Measurements from ENCODE around the gene ANKRD12.

DNA sequence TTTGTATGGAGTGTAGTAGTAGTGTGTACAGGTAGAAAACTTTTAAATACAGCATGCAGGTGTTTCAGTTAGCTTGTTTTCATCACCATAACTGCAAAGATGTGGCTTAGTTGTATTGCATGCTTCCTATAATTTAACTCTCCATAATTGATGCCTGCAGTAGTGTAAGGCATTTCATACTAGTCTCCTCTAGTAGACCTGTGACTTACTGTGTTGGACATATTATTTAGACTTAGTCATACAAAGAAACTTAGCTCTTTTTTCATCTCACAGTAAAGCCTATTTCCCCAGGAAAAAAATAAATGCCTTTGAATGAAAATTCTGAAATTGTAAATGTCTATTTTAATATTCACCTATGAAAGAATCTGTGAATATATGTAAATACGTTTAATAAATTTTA lies 145.2 kb downstream of the ANKRD12 start:
- TF ChIP-seq CTCF (IDR thresholded peaks at IDR 0.05): no peak
- no peak for TF ChIP-seq EP300 (IDR thresholded peaks at IDR 0.05)
- no peak for TF ChIP-seq POLR2A (IDR thresholded peaks at IDR 0.05)

Measured in tibial nerve (tissue), 4 donors.